ENCODE data around the gene DOCK4. TPM values are rescaled to one million over a fixed set of nuclear protein-coding genes. Genes with fewer than 3 reads are reported as not detected.

DOCK4 gene
- total and polyA plus RNA-seq, 9 donors, result 8.2 to 14.0 (median 10.0) TPM

DNA sequence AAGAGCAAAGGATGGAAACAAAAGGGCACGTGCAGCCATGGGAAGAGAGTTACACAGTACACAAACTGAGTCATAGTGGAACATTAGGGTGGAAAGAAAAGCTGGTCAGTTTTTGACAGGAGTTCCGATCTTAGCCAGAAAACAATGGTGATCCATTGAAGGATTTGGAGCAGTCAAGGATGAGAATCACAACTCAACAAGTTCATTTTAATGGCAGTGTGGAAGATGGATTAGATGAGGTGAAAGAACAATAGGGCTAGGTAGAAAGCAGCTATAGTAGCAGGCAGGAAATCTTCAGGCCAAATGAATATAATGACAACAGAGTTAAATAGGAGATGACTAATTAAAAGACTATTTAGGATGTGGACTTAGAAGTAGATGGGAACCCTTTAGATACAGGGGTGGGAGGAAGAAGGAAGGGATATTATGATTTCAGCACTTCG lies 136.3 kb downstream of the DOCK4 start:
- Histone ChIP-seq H3K9me3 (replicated peaks; ENCODE audit: control insufficient read depth, low read depth, low read length) (peaks cover 6% of the 10 kb centered on the region), H3K36me3 (ENCODE audit: control insufficient read depth, insufficient read depth, low read length) (no peaks in the 10 kb centered on the region), H3K4me1 (ENCODE audit: control insufficient read depth, insufficient read depth, low read length) (no peaks in the 10 kb centered on the region), H3K4me3 (ENCODE audit: low read length) (no peak overlapping the region), H3K27ac (ENCODE audit: low read length) (no peak overlapping the region), H3K27me3 (ENCODE audit: control insufficient read depth, insufficient read depth, low read length) (no peaks in the 10 kb centered on the region)
- 91% methylated on average over 2 of the region's 3 CpGs for WGBS (ENCODE audit: insufficient coverage)
- no peak for DNase-seq

DNA sequence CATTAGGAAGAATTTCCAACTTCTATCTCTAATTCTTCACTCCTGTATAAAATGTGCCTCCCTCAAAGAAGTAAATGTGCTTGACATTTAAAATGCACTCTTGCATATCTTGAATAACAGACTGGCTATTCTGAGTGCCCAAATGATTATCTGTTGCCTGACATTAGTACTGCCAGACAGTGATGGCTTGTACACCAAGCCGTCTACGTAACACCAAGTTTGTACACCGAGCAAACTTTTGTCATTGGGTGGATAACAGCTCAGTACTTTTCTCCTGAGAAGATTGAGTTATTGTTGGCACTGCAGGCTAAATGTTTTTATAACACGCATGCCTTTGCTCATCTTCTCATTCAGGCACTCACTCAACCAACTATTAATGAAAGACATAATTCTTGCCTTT lies 137.2 kb downstream of the DOCK4 start:
- H3K9me3 ChIP-seq (replicated peaks; ENCODE audit: control insufficient read depth, low read depth, low read length), result no peaks in the 10 kb centered on the region
- WGBS (ENCODE audit: insufficient coverage), result no CpG with 5 or more reads among the region's 4 CpGs
- no peak overlapping the region for H3K4me3 ChIP-seq (ENCODE audit: low read length)
- H3K27ac ChIP-seq (ENCODE audit: low read length), result no peak overlapping the region
- H3K4me1 ChIP-seq (ENCODE audit: control insufficient read depth, insufficient read depth, low read length), result no peaks in the 10 kb centered on the region
- no peaks in the 10 kb centered on the region for H3K27me3 ChIP-seq (ENCODE audit: control insufficient read depth, insufficient read depth, low read length)
- no peak for DNase-seq
- H3K36me3 ChIP-seq (ENCODE audit: control insufficient read depth, insufficient read depth, low read length), result no peaks in the 10 kb centered on the region

DNA sequence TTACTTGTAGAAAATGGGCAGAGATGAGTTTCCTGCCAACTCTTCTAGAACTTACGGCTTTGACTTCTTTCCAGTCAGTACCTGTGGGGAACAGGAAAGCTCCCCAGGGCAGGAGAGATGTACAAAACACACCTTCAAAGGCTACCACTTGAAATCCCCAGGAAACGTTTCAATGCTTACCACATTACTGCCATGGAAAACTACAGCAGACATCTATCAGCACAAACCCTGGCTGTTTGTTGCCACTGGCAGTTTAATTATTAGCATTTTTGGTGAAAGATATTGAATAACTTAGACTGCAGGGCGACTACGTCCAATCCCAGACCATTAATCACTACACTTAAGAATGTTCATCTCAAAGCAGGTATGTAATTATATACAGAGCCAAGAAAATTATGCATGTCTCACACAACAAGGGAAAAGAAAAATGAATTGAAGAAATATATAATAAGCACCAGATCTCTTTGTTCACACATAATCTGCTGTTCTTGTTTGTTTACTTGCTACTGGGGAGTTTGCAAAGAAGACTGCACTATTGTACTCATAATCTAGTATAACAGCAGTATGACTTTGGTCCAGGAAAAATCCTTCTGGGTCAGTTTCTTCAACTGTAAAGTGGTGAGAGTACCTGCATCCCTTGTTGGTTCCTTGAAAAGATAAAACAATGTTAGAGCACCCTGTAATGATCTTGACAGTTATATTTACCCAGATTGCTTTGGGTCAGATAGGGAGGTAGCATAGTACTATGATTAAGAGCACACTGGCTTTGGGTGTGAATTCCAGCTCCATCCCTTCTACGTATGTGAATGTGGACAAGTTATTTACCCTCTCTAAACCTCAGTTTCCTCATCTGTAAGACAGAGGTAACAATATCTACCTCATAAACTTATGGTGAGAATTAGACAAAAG lies 138.3 kb downstream of the DOCK4 start:
- no peak for DNase-seq
- Histone ChIP-seq H3K36me3 (ENCODE audit: control insufficient read depth, insufficient read depth, low read length) (no peaks in the 10 kb centered on the region), H3K4me3 (ENCODE audit: low read length) (no peak overlapping the region), H3K4me1 (ENCODE audit: control insufficient read depth, insufficient read depth, low read length) (no peaks in the 10 kb centered on the region), H3K27ac (ENCODE audit: low read length) (no peak overlapping the region), H3K9me3 (replicated peaks; ENCODE audit: control insufficient read depth, low read depth, low read length) (no peaks in the 10 kb centered on the region), H3K27me3 (ENCODE audit: control insufficient read depth, insufficient read depth, low read length) (no peaks in the 10 kb centered on the region)
- WGBS (ENCODE audit: insufficient coverage), result 20% methylated on average over 1 of the region's 5 CpGs

DNA sequence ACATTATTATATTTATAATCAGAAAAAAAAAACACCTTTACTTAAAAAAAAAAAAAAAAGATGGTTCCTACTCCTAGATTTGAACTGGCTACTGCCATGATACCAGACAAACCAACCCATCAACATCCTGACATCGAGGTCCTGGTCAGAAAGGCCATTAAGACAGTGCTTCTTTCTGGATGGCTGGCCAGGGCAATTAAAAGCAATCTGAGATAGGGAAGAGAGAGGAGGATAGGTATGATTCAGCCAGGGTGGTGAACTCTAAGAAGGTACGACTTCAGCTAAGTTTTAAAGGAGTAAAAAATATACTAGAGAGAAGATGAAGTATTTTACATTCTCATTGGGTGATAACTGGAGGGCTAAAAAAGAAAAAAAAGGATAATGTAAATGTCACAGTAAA lies 139.0 kb downstream of the DOCK4 start:
- Histone ChIP-seq H3K27ac (ENCODE audit: low read length) (no peak overlapping the region), H3K4me3 (ENCODE audit: low read length) (no peak overlapping the region), H3K9me3 (replicated peaks; ENCODE audit: control insufficient read depth, low read depth, low read length) (no peaks in the 10 kb centered on the region), H3K36me3 (ENCODE audit: control insufficient read depth, insufficient read depth, low read length) (no peaks in the 10 kb centered on the region), H3K4me1 (ENCODE audit: control insufficient read depth, insufficient read depth, low read length) (no peaks in the 10 kb centered on the region), H3K27me3 (ENCODE audit: control insufficient read depth, insufficient read depth, low read length) (no peaks in the 10 kb centered on the region)
- WGBS (ENCODE audit: insufficient coverage), result 20% methylated on average over 1 of the region's 2 CpGs
- no peak for DNase-seq

DNA sequence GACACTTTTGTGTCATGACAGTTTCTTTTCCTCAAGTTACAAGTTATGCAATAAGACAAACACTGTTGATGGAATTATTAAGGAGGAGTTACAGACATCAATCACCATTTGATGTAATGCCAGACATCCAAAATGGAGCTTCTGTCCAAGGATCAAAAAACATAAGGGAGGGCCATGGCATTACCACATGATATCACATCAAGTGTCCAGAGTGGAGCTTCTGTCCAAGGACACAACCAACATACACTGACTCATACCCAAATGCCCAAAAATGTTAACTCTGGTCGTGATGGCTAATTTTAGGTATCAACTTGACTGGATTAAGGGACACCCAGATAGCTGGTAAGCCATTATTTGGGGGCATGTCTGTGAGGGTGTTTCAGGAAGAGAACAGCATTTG lies 140.4 kb downstream of the DOCK4 start:
- no peak for DNase-seq
- WGBS (ENCODE audit: insufficient coverage), result no CpG with 5 or more reads among the region's 1 CpG
- H3K27me3 ChIP-seq (ENCODE audit: control insufficient read depth, insufficient read depth, low read length), result no peaks in the 10 kb centered on the region

DNA sequence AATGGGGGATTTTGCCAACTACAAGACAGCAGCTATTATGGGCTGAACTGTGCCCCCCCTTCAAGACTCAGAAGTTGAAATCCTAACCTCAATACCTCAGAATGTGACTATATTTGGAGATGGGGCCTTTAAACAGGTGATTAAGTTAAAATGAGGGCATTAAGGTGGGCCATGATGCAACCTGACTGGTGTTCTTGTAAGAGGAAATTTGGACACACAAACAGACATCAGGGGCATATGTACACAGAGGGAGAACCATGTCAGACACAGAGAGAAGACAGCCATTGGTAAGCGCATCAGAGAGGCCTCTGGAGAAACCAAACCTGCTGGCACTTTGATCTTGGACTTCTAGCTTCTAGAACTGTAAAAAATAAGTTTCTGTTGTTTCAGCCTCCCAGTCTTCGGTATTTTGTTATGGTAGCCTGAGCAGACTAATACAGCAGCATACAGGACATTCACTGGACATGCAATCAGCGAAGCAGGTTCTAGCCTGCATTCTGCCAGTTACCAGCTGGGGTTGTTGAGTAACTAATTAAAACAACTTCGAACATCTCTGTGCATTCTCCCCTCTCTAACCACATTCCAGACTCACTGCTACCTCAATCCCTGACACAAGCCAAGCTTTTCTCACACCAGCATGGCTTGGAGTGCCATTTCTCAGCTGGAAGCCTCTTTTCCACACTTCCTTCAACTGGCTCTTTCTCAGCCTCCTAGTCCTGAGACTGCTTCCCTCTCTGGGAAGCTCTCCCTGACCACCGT lies 141.4 kb downstream of the DOCK4 start:
- Histone ChIP-seq H3K36me3 (ENCODE audit: control insufficient read depth, insufficient read depth, low read length) (no peaks in the 10 kb centered on the region), H3K9me3 (replicated peaks; ENCODE audit: control insufficient read depth, low read depth, low read length) (no peaks in the 10 kb centered on the region), H3K27ac (ENCODE audit: low read length) (no peak overlapping the region), H3K4me3 (ENCODE audit: low read length) (no peak overlapping the region), H3K27me3 (ENCODE audit: control insufficient read depth, insufficient read depth, low read length) (no peaks in the 10 kb centered on the region), H3K4me1 (ENCODE audit: control insufficient read depth, insufficient read depth, low read length) (no peaks in the 10 kb centered on the region)
- no peak for DNase-seq
- WGBS (ENCODE audit: insufficient coverage), result 88% methylated on average over 2 of the region's 5 CpGs

More for the DNA sequence above, 140.4 kb downstream of the DOCK4 start:
- Histone ChIP-seq H3K4me3 (ENCODE audit: low read length) (no peak overlapping the region), H3K36me3 (ENCODE audit: control insufficient read depth, insufficient read depth, low read length) (no peaks in the 10 kb centered on the region), H3K27ac (ENCODE audit: low read length) (no peak overlapping the region), H3K4me1 (ENCODE audit: control insufficient read depth, insufficient read depth, low read length) (no peaks in the 10 kb centered on the region), H3K9me3 (replicated peaks; ENCODE audit: control insufficient read depth, low read depth, low read length) (no peaks in the 10 kb centered on the region)

DNA sequence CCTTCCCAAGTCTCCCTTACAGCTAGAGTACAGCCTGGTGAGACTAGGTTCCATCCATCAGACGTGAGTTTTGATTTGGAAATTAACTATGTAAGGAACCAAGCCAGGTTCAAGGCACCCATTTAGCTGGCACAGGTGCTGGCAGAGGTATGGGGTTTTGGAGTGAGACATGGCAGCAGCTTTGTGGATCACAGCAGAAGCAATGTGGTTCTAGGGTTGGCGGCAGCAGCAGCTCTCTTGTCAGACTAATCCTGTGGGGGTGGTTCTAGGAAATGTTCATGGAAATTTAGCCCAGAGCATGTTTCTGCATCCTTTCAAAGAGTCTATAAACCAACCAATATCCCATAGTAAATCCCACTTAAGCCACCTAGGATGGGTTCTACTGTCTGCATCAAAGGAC lies 142.2 kb downstream of the DOCK4 start:
- no peak for DNase-seq

DNA sequence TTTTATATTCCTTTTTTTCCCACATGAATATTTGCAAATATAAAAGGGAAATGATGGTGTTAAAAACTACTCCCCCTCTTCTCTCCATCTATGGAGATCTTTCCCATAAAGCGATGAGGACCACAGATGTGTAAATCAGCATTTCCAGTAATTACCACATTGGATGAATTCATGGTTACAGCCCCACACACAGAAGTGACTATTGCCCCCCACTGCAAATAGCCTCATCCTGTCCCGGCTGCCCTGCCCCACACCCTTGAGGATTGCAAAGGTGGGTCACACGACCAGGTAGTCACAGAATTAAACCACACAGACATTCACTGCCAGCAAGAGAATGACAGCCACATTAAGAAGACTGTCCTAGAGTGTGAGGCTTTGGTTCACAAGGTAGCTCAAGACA lies 145.1 kb downstream of the DOCK4 start:
- H3K4me1 ChIP-seq (ENCODE audit: control insufficient read depth, insufficient read depth, low read length), result no peaks in the 10 kb centered on the region
- H3K36me3 ChIP-seq (ENCODE audit: control insufficient read depth, insufficient read depth, low read length), result no peaks in the 10 kb centered on the region
- H3K4me3 ChIP-seq (ENCODE audit: low read length), result no peak overlapping the region
- no CpG with 5 or more reads among the region's 3 CpGs for WGBS (ENCODE audit: insufficient coverage)
- no peak overlapping the region for H3K27ac ChIP-seq (ENCODE audit: low read length)
- no peak for DNase-seq
- H3K9me3 ChIP-seq (replicated peaks; ENCODE audit: control insufficient read depth, low read depth, low read length), result no peaks in the 10 kb centered on the region
- H3K27me3 ChIP-seq (ENCODE audit: control insufficient read depth, insufficient read depth, low read length), result no peaks in the 10 kb centered on the region

More for the DNA sequence above, 142.2 kb downstream of the DOCK4 start:
- no peaks in the 10 kb centered on the region for H3K9me3 ChIP-seq (replicated peaks; ENCODE audit: control insufficient read depth, low read depth, low read length)
- no peaks in the 10 kb centered on the region for H3K27me3 ChIP-seq (ENCODE audit: control insufficient read depth, insufficient read depth, low read length)
- no CpG with 5 or more reads among the region's 2 CpGs for WGBS (ENCODE audit: insufficient coverage)
- no peak overlapping the region for H3K27ac ChIP-seq (ENCODE audit: low read length)
- H3K36me3 ChIP-seq (ENCODE audit: control insufficient read depth, insufficient read depth, low read length), result no peaks in the 10 kb centered on the region
- H3K4me1 ChIP-seq (ENCODE audit: control insufficient read depth, insufficient read depth, low read length), result no peaks in the 10 kb centered on the region
- H3K4me3 ChIP-seq (ENCODE audit: low read length), result no peak overlapping the region

DNA sequence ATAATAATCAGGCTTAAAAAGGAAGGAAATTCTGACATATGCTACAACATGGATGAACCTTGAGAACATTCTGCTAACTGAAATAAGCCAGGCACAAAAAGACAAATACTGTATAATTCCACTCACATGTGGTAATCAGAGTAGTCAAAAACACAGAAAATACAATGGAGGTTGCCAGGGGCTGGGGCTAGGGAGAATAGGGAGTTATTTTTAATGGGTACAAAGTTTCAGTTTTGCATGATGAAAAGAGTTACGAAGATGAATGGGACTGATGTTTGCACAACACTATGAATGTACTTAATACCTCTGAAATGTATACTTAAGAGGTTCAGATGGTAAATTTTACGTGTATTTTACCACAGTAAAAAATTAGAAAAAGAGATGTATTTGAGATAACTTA lies 145.6 kb downstream of the DOCK4 start:
- Histone ChIP-seq H3K27me3 (ENCODE audit: control insufficient read depth, insufficient read depth, low read length) (no peaks in the 10 kb centered on the region), H3K9me3 (replicated peaks; ENCODE audit: control insufficient read depth, low read depth, low read length) (no peaks in the 10 kb centered on the region), H3K4me1 (ENCODE audit: control insufficient read depth, insufficient read depth, low read length) (no peaks in the 10 kb centered on the region), H3K4me3 (ENCODE audit: low read length) (no peak overlapping the region), H3K36me3 (ENCODE audit: control insufficient read depth, insufficient read depth, low read length) (no peaks in the 10 kb centered on the region), H3K27ac (ENCODE audit: low read length) (no peak overlapping the region)
- WGBS (ENCODE audit: insufficient coverage), result no CpG with 5 or more reads among the region's 2 CpGs
- no peak for DNase-seq

DNA sequence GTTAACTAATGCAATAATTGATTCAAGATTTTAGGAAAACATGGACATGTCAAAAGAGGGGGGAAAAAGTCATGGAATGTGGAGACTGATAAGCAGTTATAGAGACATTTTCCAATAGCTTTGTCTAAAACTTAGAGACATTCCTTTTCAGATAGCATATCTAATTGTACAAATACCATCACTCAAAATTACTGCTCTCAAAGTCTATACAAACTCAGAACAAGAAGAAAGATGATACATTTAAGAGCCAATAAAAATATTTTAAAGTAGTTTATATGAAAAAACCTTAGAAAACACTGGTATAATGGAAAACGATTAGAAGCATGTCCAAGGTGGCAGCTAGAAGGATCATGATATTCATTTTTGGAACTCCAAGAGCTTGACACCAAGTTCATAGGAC lies 146.5 kb downstream of the DOCK4 start:
- DNase-seq, result no peak
- no CpG with 5 or more reads among the region's 1 CpG for WGBS (ENCODE audit: insufficient coverage)
- Histone ChIP-seq H3K27ac (ENCODE audit: low read length) (no peak overlapping the region), H3K36me3 (ENCODE audit: control insufficient read depth, insufficient read depth, low read length) (no peaks in the 10 kb centered on the region), H3K9me3 (replicated peaks; ENCODE audit: control insufficient read depth, low read depth, low read length) (no peaks in the 10 kb centered on the region), H3K4me1 (ENCODE audit: control insufficient read depth, insufficient read depth, low read length) (no peaks in the 10 kb centered on the region), H3K4me3 (ENCODE audit: low read length) (no peak overlapping the region), H3K27me3 (ENCODE audit: control insufficient read depth, insufficient read depth, low read length) (no peaks in the 10 kb centered on the region)
